ENCODE measurements around the gene SLITRK6.

DNA sequence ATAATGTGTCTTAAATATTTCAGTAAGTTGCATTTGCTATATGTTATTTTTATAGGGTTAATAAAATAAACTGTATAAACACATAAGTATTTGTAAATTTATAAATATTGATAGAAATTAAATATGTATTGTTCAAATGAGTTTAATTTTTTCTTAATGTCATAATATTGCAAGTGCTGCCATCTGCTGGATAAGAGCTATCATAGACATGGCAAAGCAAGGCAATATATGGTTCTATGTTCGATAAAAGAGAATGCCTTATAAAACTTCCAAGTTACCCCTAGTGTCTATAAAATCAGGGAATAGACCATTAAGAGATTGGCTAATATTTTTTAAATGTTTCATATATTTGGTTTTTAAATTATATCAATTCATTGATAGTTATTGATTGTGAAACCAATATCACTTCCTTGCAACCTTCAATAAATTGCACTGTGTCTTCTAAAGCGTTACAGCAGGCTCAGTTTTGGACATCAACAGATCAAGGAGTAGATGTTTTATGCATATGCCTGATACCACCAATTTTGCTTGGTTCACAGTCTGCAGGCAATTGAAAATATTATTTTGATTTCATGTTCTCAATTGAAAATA lies 29.0 kb upstream of the SLITRK6 start:
- no peak for TF ChIP-seq POLR2A (IDR thresholded peaks at IDR 0.05)
- TF ChIP-seq, protein P1, sequence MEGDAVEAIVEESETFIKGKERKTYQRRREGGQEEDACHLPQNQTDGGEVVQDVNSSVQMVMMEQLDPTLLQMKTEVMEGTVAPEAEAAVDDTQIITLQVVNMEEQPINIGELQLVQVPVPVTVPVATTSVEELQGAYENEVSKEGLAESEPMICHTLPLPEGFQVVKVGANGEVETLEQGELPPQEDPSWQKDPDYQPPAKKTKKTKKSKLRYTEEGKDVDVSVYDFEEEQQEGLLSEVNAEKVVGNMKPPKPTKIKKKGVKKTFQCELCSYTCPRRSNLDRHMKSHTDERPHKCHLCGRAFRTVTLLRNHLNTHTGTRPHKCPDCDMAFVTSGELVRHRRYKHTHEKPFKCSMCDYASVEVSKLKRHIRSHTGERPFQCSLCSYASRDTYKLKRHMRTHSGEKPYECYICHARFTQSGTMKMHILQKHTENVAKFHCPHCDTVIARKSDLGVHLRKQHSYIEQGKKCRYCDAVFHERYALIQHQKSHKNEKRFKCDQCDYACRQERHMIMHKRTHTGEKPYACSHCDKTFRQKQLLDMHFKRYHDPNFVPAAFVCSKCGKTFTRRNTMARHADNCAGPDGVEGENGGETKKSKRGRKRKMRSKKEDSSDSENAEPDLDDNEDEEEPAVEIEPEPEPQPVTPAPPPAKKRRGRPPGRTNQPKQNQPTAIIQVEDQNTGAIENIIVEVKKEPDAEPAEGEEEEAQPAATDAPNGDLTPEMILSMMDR (IDR thresholded peaks at IDR 0.05): peak in 1 of 4 experiments; percentile 33

Measured in uterus (tissue), 2 donors.